Measurements from ENCODE around the gene R3HDML.

DNA sequence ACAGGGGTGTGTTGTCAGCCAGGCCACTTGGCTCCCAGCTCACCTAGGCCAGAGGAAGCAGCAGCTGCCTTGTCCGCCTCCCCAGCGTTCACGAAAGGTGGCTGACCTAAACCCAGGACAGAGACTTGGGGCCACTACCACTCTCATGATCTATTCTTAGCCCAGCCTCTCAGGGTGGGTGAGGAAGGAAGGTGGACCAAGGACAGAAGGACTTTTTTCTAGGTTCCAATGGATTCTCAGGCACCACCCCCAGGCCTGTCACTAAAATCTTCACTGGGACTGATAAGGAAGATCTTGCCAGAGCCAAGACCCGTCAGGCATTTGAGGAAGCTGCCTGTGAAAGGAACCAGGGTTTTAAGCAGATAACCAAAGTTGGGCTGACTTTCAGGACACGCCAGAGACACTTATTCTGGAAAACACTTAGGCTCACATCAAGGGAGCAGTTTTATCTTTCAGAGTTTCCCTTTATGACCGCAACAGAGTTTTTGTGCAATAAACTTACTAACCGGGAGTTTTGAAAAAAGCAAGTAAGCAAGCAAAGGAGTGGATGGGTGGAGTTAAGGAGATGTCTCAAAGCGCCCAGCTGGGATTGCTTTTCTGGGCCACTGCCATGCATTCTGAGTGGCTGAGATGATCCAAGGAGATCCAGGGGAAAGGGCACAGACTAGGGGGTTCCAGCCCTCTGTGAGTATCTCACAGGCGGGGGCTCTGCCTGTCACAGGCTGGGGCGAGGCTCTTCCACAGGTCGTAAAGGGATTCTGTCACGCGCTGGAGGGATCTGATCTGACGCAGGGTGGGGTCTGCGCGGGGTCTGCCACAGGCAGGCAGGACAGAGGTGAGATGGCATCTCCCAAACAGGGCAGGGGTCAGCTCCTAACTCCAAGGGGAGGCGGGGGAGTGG, 26.8 kb upstream of the R3HDML start:
- TF ChIP-seq, protein P1, sequence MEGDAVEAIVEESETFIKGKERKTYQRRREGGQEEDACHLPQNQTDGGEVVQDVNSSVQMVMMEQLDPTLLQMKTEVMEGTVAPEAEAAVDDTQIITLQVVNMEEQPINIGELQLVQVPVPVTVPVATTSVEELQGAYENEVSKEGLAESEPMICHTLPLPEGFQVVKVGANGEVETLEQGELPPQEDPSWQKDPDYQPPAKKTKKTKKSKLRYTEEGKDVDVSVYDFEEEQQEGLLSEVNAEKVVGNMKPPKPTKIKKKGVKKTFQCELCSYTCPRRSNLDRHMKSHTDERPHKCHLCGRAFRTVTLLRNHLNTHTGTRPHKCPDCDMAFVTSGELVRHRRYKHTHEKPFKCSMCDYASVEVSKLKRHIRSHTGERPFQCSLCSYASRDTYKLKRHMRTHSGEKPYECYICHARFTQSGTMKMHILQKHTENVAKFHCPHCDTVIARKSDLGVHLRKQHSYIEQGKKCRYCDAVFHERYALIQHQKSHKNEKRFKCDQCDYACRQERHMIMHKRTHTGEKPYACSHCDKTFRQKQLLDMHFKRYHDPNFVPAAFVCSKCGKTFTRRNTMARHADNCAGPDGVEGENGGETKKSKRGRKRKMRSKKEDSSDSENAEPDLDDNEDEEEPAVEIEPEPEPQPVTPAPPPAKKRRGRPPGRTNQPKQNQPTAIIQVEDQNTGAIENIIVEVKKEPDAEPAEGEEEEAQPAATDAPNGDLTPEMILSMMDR (IDR thresholded peaks at IDR 0.05): no peak
- no peak for TF ChIP-seq POLR2A (IDR thresholded peaks at IDR 0.05; ENCODE audit: low read depth)
